A549 (cell line): ENCODE results near the gene FCER1A. TPM values are rescaled to one million over a fixed set of nuclear protein-coding genes. Genes with fewer than 3 reads are reported as not detected.

Experiments used
- ATAC-seq, 2 experiments: fragments of 200-7000 bp in 1 of 2; fragments of >200 bp in 1 of 2; cut with Nextera tagmentation in 1 of 2; cut with Tn5 transposase in 1 of 2; 3 replicates each; pipeline versions ENCODE4 v1.8.0 to v1.9.1; 2018 to 2020; ENCODE audit warnings: mild to moderate bottlenecking in 1 of 2, moderate library complexity in 1 of 2
- CTCF ChIA-PET: fragments of 300-600 bp; sonication (Branson Sonifier 250); formaldehyde crosslinking; extraction: SDS; loops from one replicate; lab custom pipeline; 2021; ENCODE audit warnings: antibody characterized with exemption, inconsistent platforms; lab: Yijun Ruan, JAX
- POLR2A ChIA-PET: fragments of 350-600 bp; formaldehyde crosslinking; extraction: SDS; loops from one replicate; lab custom pipeline; 2021; ENCODE audit warnings: antibody characterized with exemption, inconsistent platforms; lab: Yijun Ruan, JAX
- DNase-seq, 2 experiments: peaks; one replicate each; pipeline versions ENCODE4 v3.0.0 to v3.0.0-alpha.2; 2011 to 2016; ENCODE audit warnings: low read depth in 1 of 2, low spot score in 1 of 2
- FAIRE-seq: peaks from 2 replicates; lab custom pipeline; 2011; peaks lifted over from hg19 to GRCh38; lab: Jason Lieb, UNC
- H3K27ac ChIP-seq, 2 experiments: fragments of >200 bp; sonication (Bioruptor Twin); formaldehyde crosslinking; 3 replicates each; pipeline ENCODE4 v1.5.1; 2016 to 2017
- H3K4me1 ChIP-seq: fragments of >200 bp; sonication (Bioruptor Twin); formaldehyde crosslinking; 3 replicates; pipeline ENCODE4 v1.6.1; 2016
- H3K4me2 ChIP-seq: fragments of >200 bp; sonication (Bioruptor Twin); formaldehyde crosslinking; 3 replicates; pipeline ENCODE4 v1.6.1; 2016
- H3K4me3 ChIP-seq: fragments of >200 bp; sonication (Bioruptor Twin); formaldehyde crosslinking; 3 replicates; pipeline ENCODE4 v1.5.1; 2016
- H3K9me3 ChIP-seq: fragments of >200 bp; sonication (Bioruptor Twin); formaldehyde crosslinking; 3 replicates; pipeline ENCODE4 v1.6.1; 2016
- ATOH8 ChIP-seq: fragments of 250-450 bp; sonication (Bioruptor Pico); IDR thresholded peaks from 2 replicates; pipeline ENCODE4 v1.5.0; 2020; ENCODE audit warnings: low read depth, mild to moderate bottlenecking, moderate library complexity
- BCL3 ChIP-seq: fragments of >200 bp; sonication (Bioruptor Twin); formaldehyde crosslinking; IDR thresholded peaks from 3 replicates; pipeline ENCODE4 v1.6.1; 2016
- BHLHE40 ChIP-seq: IDR thresholded peaks from 2 replicates; pipeline ENCODE4 v1.6.1; 2012; ENCODE audit warnings: low read depth, low read length, inconsistent platforms
- CBX2 ChIP-seq: fragments of 200-600 bp; sonication (generic); IDR thresholded peaks from 2 replicates; pipeline ENCODE4 v1.6.1; 2016; ENCODE audit warnings: low read depth, mild to moderate bottlenecking, borderline replicate concordance
- CHD2 ChIP-seq: fragments of 150-350 bp; IDR thresholded peaks from 2 replicates; pipeline ENCODE4 v1.6.1; 2014; ENCODE audit warnings: low read length; ENCODE audit not compliant: partially characterized antibody
- FOSL2 ChIP-seq, 2 experiments: fragments of 450-650 bp in 1 of 2; fragments of >200 bp in 1 of 2; sonication (Bioruptor Twin) in 1 of 2; formaldehyde crosslinking; IDR thresholded peaks; 2 replicates each; pipeline versions ENCODE4 v1.5.0 to v1.6.1; 2016 to 2020; ENCODE audit warnings: mild to moderate bottlenecking in 1 of 2, moderate library complexity in 1 of 2
- FOXS1 ChIP-seq: fragments of 250-450 bp; sonication (Bioruptor Pico); IDR thresholded peaks from 2 replicates; pipeline ENCODE4 v1.5.0; 2020; ENCODE audit warnings: mild to moderate bottlenecking, moderate library complexity
- HDAC2 ChIP-seq: fragments of 200-600 bp; sonication (generic); IDR thresholded peaks from 2 replicates; pipeline ENCODE4 v1.6.1; 2016
- HES2 ChIP-seq: fragments of >200 bp; sonication (Bioruptor Twin); formaldehyde crosslinking; IDR thresholded peaks from 2 replicates; pipeline ENCODE4 v1.6.1; 2016
- JUN ChIP-seq, 2 experiments: fragments of >200 bp; sonication (Bioruptor Twin); formaldehyde crosslinking; IDR thresholded peaks; 2 replicates in 1 of 2; 3 replicates in 1 of 2; pipeline ENCODE4 v1.6.1; 2016 to 2017
- KDM1A ChIP-seq: fragments of 200-600 bp; sonication (generic); IDR thresholded peaks from 2 replicates; pipeline ENCODE4 v1.6.1; 2016; ENCODE audit warnings: low read depth, mild to moderate bottlenecking
- KDM5A ChIP-seq: fragments of 200-600 bp; sonication (generic); IDR thresholded peaks from 2 replicates; pipeline ENCODE4 v1.6.1; 2016; ENCODE audit warnings: antibody characterized with exemption, mild to moderate bottlenecking
- MAZ ChIP-seq: fragments of 150-350 bp; IDR thresholded peaks from 2 replicates; pipeline ENCODE4 v1.6.1; 2014; ENCODE audit warnings: antibody characterized with exemption, low read depth, low read length, borderline replicate concordance
- NR3C1 ChIP-seq: fragments of >200 bp; sonication (Bioruptor Twin); formaldehyde crosslinking; IDR thresholded peaks from 3 replicates; pipeline ENCODE4 v1.6.1; 2017
- PHF8 ChIP-seq: fragments of 200-600 bp; sonication (generic); IDR thresholded peaks from 2 replicates; pipeline ENCODE4 v1.6.1; 2016; ENCODE audit warnings: low read depth, mild to moderate bottlenecking, antibody characterized with exemption, moderate library complexity, borderline replicate concordance
- POLR2A ChIP-seq: IDR thresholded peaks from 2 replicates; pipeline ENCODE4 v1.6.1; 2012; ENCODE audit warnings: mild to moderate bottlenecking, low read length
- RAD21 ChIP-seq, 2 experiments: fragments of >200 bp in 1 of 2; sonication (Bioruptor Twin) in 1 of 2; formaldehyde crosslinking in 1 of 2; IDR thresholded peaks in 1 of 2; conservative IDR thresholded peaks in 1 of 2; 2 replicates in 1 of 2; 3 replicates in 1 of 2; pipeline ENCODE4 v1.6.1; 2012 to 2018; ENCODE audit warnings: inconsistent platforms in 1 of 2
- RNF2 ChIP-seq: fragments of 200-600 bp; sonication (generic); IDR thresholded peaks from 2 replicates; pipeline ENCODE4 v1.6.1; 2016; ENCODE audit warnings: low read depth, mild to moderate bottlenecking, antibody characterized with exemption, moderate library complexity, borderline replicate concordance
- SREBF2 ChIP-seq: fragments of 450-650 bp; IDR thresholded peaks from 2 replicates; pipeline ENCODE4 v1.6.1; 2014; ENCODE audit warnings: mild to moderate bottlenecking, moderate library complexity
- TFCP2L1 ChIP-seq: fragments of 250-450 bp; sonication (Bioruptor Pico); IDR thresholded peaks from 2 replicates; pipeline ENCODE4 v1.5.0; 2021; ENCODE audit warnings: mild to moderate bottlenecking
- ZFP36 ChIP-seq: fragments of 450-650 bp; IDR thresholded peaks from 2 replicates; pipeline ENCODE4 v1.6.1; 2014; ENCODE audit warnings: borderline replicate concordance; ENCODE audit not compliant: partially characterized antibody
- WGBS: methylation state at CpG from one replicate; pipeline ENCODE4 v1.1.6; 2017; ENCODE audit errors: missing lambda C conversion rate; 5-methylcytosine and 5-hydroxymethylcytosine counted together
- polyA plus RNA-seq, 4 experiments: library from polyadenylated mRNA; depleted of rRNA in 3 of 4; stranded (reverse); fragments of >200 nt; fragmentation: RNase III in 1 of 4; extraction: RNeasy Plus Mini Kit Qiagen cat#74134 plus additional on column Dnase treatment in 1 of 4; gene quantifications; 2 replicates in 3 of 4; 3 replicates in 1 of 4; pipeline ENCODE4 v1.2.3, GENCODE V29; 2011 to 2017
- TF ChIP-seq, protein P1 (sequence below): IDR thresholded peaks from 2 replicates; pipeline ENCODE4 v1.6.1; 2012
- TF ChIP-seq, protein P2 (sequence below): IDR thresholded peaks from 2 replicates; pipeline ENCODE4 v1.6.1; 2012; ENCODE audit warnings: low read depth, borderline replicate concordance

The FCER1A gene
- polyA plus RNA-seq, 2 of the 4 experiments (the other 2 are of a cell fraction), result 0.10 TPM; not detected in 1

GRCh38 chr1:159282118-159282517 lies 20.0 kb upstream of the FCER1A start (continued):
- TF ChIP-seq ATOH8 (CRISPR knock-in tag) (no peak), SREBF2 (no peak), CHD2 (no peak), HES2 (0 out of 2 replicates have a peak, but pooled peaks have one; percentile 33), RAD21 (conservative IDR thresholded peaks at IDR 0.05 in 1 of 2, IDR thresholded peaks at IDR 0.05 in 1 of 2) (peak; percentile 35 to 55; a peak in 4 of 5 replicates), NR3C1 (no peak), POLR2A (no peak), BCL3 (peak; percentile 65; the same call in 1 of the 3 replicates), MAZ (no peak), HDAC2 (no peak), CBX2 (no peak), TFCP2L1 (CRISPR knock-in tag) (no peak), FOXS1 (peak; percentile 42; the same call in 1 of the 2 replicates)
- TF ChIP-seq, protein P1, sequence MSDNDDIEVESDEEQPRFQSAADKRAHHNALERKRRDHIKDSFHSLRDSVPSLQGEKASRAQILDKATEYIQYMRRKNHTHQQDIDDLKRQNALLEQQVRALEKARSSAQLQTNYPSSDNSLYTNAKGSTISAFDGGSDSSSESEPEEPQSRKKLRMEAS, result peak; percentile 63

- Histone ChIP-seq H3K4me3 (no peak overlapping the region), H3K27ac (no peak overlapping the region), H3K9me3 (no peaks in the 10 kb centered on the region), H3K4me2 (no peak overlapping the region), H3K4me1 (no peaks in the 10 kb centered on the region)
- POLR2A ChIA-PET, result no interaction called here
- 31% methylated on average over 2 of the region's 2 CpGs for WGBS
- no peak for ATAC-seq
- TF ChIP-seq KDM1A, result no peak
- TF ChIP-seq TFCP2L1 (CRISPR knock-in tag), result no peak
- no peak for TF ChIP-seq BCL3
- TF ChIP-seq, protein P1, result no peak
- TF ChIP-seq, protein P2, sequence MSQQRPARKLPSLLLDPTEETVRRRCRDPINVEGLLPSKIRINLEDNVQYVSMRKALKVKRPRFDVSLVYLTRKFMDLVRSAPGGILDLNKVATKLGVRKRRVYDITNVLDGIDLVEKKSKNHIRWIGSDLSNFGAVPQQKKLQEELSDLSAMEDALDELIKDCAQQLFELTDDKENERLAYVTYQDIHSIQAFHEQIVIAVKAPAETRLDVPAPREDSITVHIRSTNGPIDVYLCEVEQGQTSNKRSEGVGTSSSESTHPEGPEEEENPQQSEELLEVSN, result no peak
- TF ChIP-seq FOSL2 (IDR thresholded peaks at IDR 0.05), result no peak
- TF ChIP-seq FOSL2 (CRISPR knock-in tag; IDR thresholded peaks at IDR 0.05), result no peak
- DNase-seq, result no peak
- CTCF ChIA-PET, result interaction anchor here (0.5 kb wide), 1 partner anchor 35 kb away, joined by 3 read pairs; no protein-coding TSS in a partner anchor
- no peak for FAIRE-seq
These were observed 13.1 kb upstream of the FCER1A start for GRCh38 chr1:159289060-159289459.

DNA sequence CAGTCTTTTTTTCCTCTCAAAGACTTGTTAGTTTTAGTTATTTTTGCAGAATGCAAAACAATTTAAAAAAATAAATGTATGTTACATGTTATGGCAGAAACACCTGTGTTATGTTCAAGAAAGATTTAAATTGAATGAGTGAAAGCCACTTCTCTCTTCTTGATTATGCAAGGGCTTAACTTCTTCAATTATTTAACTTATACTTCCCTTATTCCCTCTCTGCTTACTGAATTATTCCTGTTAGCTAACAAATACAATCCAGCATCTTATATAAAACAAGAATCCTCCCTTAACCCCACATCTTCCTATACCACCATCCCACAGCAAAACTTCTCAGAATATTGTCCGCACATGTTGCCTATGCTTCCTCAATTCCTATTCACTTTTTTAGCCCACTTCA lies 10.7 kb upstream of the FCER1A start:
- TF ChIP-seq NR3C1 (no peak), ZFP36 (no peak), HDAC2 (no peak), PHF8 (no peak), JUN (IDR thresholded peaks at IDR 0.05) (no peak), CHD2 (no peak), KDM1A (no peak), KDM5A (no peak), CBX2 (no peak), BHLHE40 (no peak), RNF2 (no peak), FOXS1 (no peak)
- H3K27ac ChIP-seq, result no peak overlapping the region
- ChIA-PET POLR2A (no interaction called here), CTCF (no interaction called here)
- no peak overlapping the region for H3K4me3 ChIP-seq
- WGBS, result 89% methylated on average over 1 of the region's 1 CpG
- DNase-seq (no peak), ATAC-seq (no peak), FAIRE-seq (no peak)
- no peaks in the 10 kb centered on the region for H3K9me3 ChIP-seq
- no peak overlapping the region for H3K4me2 ChIP-seq
- no peaks in the 10 kb centered on the region for H3K4me1 ChIP-seq
